Right renal cortex interstitium (tissue), 3 donors: ENCODE results near the gene SOX15. TPM values are rescaled to one million over a fixed set of nuclear protein-coding genes. Genes with fewer than 3 reads are reported as not detected.
A peak's percentile ranks its signal among the peaks of the same experiment; 100 is the strongest.

Experiments used
- DNase-seq, 3 donors: peaks; one replicate each; pipeline ENCODE4 v3.0.0-alpha.2; 2013; ENCODE audit warnings: low read depth in 3 of 3, low spot score in 2 of 3
- polyA plus RNA-seq, 3 donors: library from polyadenylated mRNA; unstranded; fragments of 120-200 nt; gene quantifications; one replicate each; pipeline ENCODE4 v1.2.1, GENCODE V29; 2013; ENCODE audit not compliant: insufficient read length in 3 of 3

Gene SOX15
- polyA plus RNA-seq, 3 donors, result 2.8 to 3.9 (median 2.9) TPM

DNA sequence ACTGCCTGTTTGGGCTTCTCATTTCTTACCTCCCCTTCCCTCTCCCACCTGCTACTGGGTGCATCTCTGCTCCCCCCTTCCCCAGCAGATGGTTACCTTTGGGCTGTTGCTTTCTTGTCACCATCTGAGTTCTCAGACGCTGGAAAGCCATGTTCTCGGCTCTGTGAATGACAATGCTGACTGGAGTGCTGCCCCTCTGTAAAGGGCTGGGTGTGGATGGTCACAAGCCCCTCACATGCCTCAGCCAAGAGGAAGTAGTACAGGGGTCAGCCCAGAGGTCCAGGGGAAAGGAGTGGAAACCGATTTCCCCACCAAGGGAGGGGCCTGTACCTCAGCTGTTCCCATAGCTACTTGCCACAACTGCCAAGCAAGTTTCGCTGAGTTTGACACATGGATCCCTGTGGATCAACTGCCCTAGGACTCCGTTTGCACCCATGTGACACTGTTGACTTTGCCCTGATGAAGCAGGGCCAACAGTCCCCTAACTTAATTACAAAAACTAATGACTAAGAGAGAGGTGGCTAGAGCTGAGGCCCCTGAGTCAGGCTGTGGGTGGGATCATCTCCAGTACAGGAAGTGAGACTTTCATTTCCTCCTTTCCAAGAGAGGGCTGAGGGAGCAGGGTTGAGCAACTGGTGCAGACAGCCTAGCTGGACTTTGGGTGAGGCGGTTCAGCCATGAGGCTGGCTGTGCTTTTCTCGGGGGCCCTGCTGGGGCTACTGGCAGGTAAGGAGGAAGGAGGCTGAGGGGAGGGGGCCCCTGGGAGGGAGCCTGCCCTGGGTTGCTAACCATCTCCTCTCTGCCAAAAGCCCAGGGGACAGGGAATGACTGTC lies 10.7 kb downstream of the SOX15 start, which contains the start of gene CD68:
TSS of gene CD68 (plus strand) at position 638 of the 833 bp plus-strand sequence. CDS start at position 678, 40 bp downstream.
- no peak for DNase-seq

DNA sequence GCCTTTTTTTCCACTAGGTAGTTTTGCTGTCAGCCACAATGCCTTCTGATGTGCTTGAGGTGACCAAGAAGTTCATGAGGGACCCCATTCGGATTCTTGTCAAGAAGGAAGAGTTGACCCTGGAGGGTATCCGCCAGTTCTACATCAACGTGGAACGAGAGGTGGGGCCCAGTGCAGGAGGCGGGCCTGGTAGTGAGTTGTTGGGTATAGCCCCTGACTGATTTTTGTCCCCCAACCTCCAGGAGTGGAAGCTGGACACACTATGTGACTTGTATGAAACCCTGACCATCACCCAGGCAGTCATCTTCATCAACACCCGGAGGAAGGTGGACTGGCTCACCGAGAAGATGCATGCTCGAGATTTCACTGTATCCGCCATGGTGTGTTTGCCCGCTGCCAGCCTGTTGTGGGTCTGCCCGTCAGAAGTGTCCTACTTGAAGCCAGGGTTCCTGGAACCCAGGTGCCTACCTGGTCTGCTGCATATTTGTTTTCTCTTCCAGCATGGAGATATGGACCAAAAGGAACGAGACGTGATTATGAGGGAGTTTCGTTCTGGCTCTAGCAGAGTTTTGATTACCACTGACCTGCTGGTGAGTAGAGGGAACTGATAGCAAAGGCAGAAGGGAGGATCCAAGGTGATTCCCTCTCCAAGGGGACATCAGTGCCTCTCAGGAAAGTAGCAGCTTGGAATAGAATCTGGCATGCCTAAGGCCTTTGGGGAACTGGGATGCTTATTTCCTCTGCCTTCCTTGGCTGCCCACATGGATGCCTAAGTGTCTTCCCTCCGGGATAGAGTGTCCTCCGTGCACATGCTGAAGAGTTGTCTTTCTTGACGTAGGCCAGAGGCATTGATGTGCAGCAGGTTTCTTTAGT lies 12.3 kb downstream of the SOX15 start:
- no peak for DNase-seq

- no peak for DNase-seq
Observed at GRCh38 chr17:7576432-7576937, 13.4 kb downstream of the SOX15 start.

DNA sequence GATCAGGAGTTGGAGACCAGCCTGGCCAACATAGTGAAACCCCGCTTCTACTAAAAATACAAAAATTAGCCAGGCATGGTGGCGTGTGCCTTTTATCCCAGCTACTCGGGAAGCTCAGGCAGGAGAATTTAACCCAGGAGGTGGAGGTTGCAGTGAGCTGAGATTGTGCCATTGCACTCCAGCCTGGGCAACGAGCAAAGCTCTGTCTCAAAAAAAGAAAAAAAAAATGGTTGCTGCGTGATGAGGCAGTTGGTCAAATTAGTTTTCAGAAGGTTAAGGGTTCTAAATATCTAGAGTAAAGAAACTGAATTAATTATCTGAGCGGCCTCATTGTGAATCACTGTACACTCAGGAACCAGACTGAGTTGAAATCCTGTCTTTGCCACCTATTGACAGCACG lies 13.9 kb downstream of the SOX15 start:
- no peak for DNase-seq

GRCh38 chr17:7575481-7575883 lies 14.4 kb downstream of the SOX15 start:
- no peak for DNase-seq

DNA sequence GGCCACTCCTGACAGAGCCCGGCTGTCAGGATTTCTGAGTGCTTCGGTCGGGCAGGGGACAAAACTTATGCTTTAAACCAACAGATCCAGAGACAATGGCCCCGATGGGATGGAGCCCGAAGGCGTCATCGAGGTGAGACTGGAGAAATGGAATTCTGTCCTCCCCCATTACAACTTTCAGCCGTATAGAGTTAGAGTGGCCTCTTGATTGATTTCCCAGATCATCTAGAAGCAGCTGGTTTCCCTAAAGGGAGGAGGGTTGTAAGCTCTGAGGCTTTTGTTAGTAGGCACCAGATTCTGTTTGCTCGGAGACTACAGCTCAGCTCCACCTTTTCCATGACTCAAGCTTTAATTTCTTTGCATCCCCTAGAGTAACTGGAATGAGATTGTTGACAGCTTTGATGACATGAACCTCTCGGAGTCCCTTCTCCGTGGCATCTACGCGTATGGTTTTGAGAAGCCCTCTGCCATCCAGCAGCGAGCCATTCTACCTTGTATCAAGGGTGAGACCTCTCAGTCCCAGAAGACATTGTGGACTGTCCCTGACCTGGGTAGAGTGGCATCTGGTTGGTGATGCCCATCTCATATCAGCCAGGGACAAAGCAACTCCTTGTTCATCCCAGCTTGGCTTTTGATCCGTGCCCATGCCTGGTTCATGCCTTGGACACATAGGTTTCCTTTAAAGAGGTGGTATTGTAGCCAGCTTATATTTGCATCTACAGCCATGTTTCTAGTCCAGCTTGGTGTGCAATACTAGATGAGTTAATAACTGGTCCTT lies 15.5 kb downstream of the SOX15 start:
- no peak for DNase-seq

GRCh38 chr17:7573324-7574080 lies 16.4 kb downstream of the SOX15 start:
- peak in 2 of 3 donors; percentile 65 to 77 for DNase-seq

GRCh38 chr17:7572588-7573323 lies 17.1 kb downstream of the SOX15 start:
- DNase-seq, result peak in 2 of 3 donors; percentile 96 to 98

DNA sequence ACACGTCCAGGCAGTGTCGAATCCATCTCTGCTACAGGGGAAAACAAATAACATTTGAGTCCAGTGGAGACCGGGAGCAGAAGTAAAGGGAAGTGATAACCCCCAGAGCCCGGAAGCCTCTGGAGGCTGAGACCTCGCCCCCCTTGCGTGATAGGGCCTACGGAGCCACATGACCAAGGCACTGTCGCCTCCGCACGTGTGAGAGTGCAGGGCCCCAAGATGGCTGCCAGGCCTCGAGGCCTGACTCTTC lies 17.6 kb downstream of the SOX15 start:
- DNase-seq, result peak in 1 of 3 donors; percentile 96

DNA sequence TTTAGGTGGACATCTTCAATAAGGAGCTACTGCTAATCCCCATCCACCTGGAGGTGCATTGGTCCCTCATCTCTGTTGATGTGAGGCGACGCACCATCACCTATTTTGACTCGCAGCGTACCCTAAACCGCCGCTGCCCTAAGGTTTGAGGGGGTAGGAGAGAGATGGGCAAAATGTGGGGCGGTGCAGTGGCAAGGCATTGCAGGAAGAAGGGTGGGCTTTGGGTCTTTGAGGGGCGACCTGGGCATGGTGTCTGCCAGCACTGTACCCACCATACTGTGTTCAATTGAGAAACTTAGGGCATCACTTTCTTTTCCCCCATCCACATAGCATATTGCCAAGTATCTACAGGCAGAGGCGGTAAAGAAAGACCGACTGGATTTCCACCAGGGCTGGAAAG lies 19.5 kb downstream of the SOX15 start:
- no peak for DNase-seq

GRCh38 chr17:7569571-7569970 lies 20.3 kb downstream of the SOX15 start:
- DNase-seq, result no peak

GRCh38 chr17:7563115-7563869 lies 26.6 kb downstream of the SOX15 start:
- no peak for DNase-seq

DNA sequence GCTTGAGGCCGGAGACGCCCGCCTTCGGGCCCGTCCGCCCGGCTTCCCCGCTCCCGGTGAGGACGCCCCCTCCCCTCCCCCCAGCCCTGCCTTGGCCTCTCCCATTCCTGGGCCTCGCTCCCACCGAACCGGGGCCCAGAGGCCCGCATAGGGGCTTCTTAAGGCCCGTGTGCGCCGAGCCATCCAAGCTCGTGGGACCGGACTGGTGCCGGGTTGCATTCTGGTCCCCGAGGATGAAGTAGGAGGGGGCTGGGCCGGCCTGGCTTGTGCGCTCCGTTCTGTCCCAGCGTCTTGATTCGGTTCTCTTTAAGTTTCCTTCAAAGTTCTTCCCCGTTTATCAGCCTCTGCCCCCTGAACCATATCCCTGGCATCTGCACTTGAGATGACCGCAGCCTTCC lies 27.7 kb downstream of the SOX15 start:
- DNase-seq, result no peak

- peak in 2 of 3 donors; percentile 70 to 85 for DNase-seq
Observed at GRCh38 chr17:7561589-7562207, 28.2 kb downstream of the SOX15 start, which contains the start of gene SENP3. SENP3 (plus strand) TSS chr17:7561919; CDS start chr17:7563077, 1,158 bp downstream.

DNA sequence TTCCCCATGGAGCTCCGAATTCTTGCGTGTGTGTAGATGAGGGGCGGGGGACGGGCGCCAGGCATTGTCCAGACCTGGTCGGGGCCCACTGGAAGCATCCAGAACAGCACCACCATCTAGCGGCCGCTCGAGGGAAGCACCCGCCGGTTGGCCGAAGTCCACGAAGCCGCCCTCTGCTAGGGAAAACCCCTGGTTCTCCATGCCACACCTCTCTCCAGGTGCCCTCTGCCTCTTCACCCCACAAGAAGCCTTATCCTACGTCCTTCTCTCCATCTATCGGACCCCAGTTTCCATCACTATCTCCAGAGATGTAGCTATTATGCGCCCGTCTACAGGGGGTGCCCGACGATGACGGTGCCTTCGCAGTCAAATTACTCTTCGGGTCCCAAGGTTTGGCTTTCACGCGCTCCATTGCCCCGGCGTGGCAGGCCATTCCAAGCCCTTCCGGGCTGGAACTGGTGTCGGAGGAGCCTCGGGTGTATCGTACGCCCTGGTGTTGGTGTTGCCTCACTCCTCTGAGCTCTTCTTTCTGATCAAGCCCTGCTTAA lies 28.8 kb downstream of the SOX15 start:
- peak in 2 of 3 donors; percentile 74 to 77 for DNase-seq

DNA sequence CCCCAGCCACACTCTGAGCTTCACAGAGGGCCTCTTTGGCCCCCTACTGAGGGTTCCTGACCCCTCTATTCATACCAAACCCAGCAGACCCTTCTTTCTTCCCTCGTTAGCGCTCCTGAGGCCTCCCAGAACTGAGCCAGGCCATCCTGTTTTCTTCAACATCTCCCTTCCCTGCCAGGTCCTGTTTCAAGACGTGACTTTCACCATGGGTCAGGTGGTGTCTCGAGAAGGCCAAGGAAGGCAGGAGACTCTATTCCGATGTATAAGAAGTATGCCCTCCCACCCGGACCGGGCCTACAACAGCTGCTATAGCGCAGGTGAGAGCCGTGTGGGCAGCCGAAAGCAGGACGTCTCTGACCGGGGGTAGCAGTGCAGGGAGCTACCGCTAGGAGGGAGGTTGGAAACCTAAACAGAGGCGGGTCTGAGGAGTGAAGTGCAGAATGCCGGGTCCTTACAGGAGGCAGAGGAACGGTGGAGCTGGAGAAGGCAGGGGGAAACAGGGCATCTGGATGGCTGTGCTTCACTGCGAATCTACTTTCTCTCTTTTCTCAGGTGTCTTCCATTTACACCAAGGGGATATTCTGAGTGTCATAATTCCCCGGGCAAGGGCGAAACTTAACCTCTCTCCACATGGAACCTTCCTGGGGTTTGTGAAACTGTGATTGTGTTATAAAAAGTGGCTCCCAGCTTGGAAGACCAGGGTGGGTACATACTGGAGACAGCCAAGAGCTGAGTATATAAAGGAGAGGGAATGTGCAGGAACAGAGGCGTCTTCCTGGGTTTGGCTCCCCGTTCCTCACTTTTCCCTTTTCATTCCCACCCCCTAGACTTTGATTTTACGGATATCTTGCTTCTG lies 29.5 kb downstream of the SOX15 start:
- DNase-seq, result peak in 1 of 3 donors; percentile 67
